ENCODE results near the gene RIC8B. TPM values are rescaled to one million over a fixed set of nuclear protein-coding genes. Genes with fewer than 3 reads are reported as not detected.

Gene RIC8B
- total RNA-seq, 4 donors from 2014 or later, result 15.1 to 24.9 (median 21.6) TPM

GRCh38 chr12:106759526-106760183 is 14.8 kb upstream of the RIC8B start:
- no peaks in the 10 kb centered on the region for H3K9me3 ChIP-seq
- H3K4me1 ChIP-seq, result peaks cover 0 to 38% (median 25%) of the 10 kb centered on the region in 4 donors
- no peak overlapping the region for H3K4me3 ChIP-seq
- peak; percentile 35 to 59 for DNase-seq (ENCODE audit: low spot score in 2 of 2)
- H3K36me3 ChIP-seq, result no peaks in the 10 kb centered on the region
- H3K27me3 ChIP-seq, result no peaks in the 10 kb centered on the region
- WGBS, 2 donors, result 59 to 60% methylated on average over 7 of the region's 7 CpGs
- TF ChIP-seq POLR2A (IDR thresholded peaks at IDR 0.05) (no peak), EP300 (IDR thresholded peaks at IDR 0.05) (no peak)
- TF ChIP-seq, protein P1, sequence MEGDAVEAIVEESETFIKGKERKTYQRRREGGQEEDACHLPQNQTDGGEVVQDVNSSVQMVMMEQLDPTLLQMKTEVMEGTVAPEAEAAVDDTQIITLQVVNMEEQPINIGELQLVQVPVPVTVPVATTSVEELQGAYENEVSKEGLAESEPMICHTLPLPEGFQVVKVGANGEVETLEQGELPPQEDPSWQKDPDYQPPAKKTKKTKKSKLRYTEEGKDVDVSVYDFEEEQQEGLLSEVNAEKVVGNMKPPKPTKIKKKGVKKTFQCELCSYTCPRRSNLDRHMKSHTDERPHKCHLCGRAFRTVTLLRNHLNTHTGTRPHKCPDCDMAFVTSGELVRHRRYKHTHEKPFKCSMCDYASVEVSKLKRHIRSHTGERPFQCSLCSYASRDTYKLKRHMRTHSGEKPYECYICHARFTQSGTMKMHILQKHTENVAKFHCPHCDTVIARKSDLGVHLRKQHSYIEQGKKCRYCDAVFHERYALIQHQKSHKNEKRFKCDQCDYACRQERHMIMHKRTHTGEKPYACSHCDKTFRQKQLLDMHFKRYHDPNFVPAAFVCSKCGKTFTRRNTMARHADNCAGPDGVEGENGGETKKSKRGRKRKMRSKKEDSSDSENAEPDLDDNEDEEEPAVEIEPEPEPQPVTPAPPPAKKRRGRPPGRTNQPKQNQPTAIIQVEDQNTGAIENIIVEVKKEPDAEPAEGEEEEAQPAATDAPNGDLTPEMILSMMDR (IDR thresholded peaks at IDR 0.05), result no peak
- peak overlapping the region; percentile 33 to 81 (median 68) for H3K27ac ChIP-seq

DNA sequence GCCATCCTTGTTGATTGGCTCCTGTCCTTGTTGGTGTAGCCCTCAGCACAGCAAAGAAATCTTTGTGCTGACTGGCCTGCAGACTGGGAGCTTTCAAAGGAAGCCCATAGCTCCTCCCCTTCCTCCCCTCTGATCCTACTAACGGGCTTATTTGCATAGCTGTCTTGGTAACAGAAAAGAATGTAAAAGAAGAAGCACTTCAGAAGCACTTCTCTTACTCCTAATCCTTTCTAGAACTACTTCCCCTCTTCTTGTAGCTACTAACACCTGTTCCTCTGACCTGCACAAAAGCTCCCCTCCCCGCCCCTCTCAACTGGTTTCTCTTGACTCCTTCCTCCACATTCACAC is 14.3 kb upstream of the RIC8B start:
- no peaks in the 10 kb centered on the region for H3K36me3 ChIP-seq
- DNase-seq (ENCODE audit: low spot score in 2 of 2), result no peak
- no peaks in the 10 kb centered on the region for H3K27me3 ChIP-seq
- H3K9me3 ChIP-seq, result no peaks in the 10 kb centered on the region
- peaks cover 0 to 41% (median 25%) of the 10 kb centered on the region in 4 donors for H3K4me1 ChIP-seq
- no peak overlapping the region for H3K4me3 ChIP-seq
- H3K27ac ChIP-seq, result peak overlapping the region in 3 of 4 donors; percentile 59 to 81 (median 76)
- TF ChIP-seq, protein P1 (IDR thresholded peaks at IDR 0.05), result no peak
- no peak for TF ChIP-seq EP300 (IDR thresholded peaks at IDR 0.05)
- TF ChIP-seq POLR2A (IDR thresholded peaks at IDR 0.05), result no peak
- 28 to 33% methylated on average over 2 of the region's 2 CpGs for WGBS, 2 donors

GRCh38 chr12:106764220-106764619 is 10.3 kb upstream of the RIC8B start:
- DNase-seq (ENCODE audit: low spot score in 2 of 2), result no peak
- TF ChIP-seq, protein P1 (IDR thresholded peaks at IDR 0.05), result no peak
- TF ChIP-seq EP300 (IDR thresholded peaks at IDR 0.05), result no peak
- no peak for TF ChIP-seq POLR2A (IDR thresholded peaks at IDR 0.05)
- Histone ChIP-seq H3K9me3 (no peaks in the 10 kb centered on the region), H3K4me3 (no peak overlapping the region), H3K27ac (no peak overlapping the region), H3K4me1 (peaks cover 0 to 59% (median 22%) of the 10 kb centered on the region in 4 donors), H3K27me3 (no peaks in the 10 kb centered on the region), H3K36me3 (no peaks in the 10 kb centered on the region)

DNA sequence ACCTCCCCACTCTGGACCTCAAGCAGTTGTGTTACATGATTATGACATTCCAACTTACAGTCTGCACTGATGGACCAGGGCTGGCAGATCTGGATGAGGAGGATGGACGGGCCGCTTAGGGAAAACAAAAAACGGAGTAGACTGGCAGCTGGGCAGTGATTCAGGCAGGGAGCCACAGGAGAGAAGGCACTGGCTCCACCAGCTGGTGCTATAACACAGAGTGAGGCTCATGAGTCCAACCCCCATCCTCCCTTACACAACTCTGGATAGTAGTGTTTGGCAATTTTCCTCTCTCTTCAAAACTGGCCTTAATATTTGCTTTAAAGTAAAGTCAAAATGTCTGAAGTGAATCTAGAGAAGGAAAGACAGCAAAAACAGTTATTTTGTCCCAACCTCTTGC is 9.7 kb upstream of the RIC8B start:
- Histone ChIP-seq H3K4me3 (no peak overlapping the region), H3K4me1 (peaks cover 0 to 54% (median 17%) of the 10 kb centered on the region in 4 donors), H3K36me3 (no peaks in the 10 kb centered on the region), H3K27me3 (no peaks in the 10 kb centered on the region), H3K27ac (no peak overlapping the region), H3K9me3 (no peaks in the 10 kb centered on the region)
- TF ChIP-seq, protein P1 (IDR thresholded peaks at IDR 0.05), result no peak
- no peak for TF ChIP-seq POLR2A (IDR thresholded peaks at IDR 0.05)
- peak in 1 of 2 donors; percentile 10 for TF ChIP-seq EP300 (IDR thresholded peaks at IDR 0.05)
- DNase-seq (ENCODE audit: low spot score in 2 of 2), result no peak
- 87 to 89% methylated on average over 3 of the region's 3 CpGs for WGBS, 2 donors

DNA sequence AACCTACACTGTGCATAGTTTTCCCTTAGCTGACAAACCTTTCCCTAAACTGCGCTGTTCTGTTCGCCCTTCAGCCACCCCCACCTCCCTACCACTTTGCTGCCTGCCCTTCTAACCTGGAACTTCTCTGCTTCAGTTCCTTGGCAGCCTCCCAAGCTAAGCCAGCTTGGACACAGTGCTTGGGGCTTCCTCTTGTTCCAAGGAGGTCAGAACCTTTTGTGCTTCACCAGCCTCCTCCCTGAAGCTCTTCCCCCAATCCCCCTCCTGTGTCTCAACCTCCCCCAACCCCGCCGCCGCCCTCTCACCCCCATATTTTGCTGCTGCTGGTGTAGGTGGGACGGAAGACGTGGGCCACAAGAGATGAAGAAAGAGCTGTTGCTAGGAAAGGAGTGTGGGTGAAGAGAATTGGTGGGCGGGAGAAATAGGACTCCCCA is 8.1 kb upstream of the RIC8B start:
- Histone ChIP-seq H3K4me3 (no peak overlapping the region), H3K9me3 (no peaks in the 10 kb centered on the region), H3K36me3 (no peaks in the 10 kb centered on the region), H3K27ac (peak overlapping the region in 3 of 4 donors; percentile 39 to 65 (median 58)), H3K27me3 (no peaks in the 10 kb centered on the region), H3K4me1 (peaks cover 0 to 39% (median 11%) of the 10 kb centered on the region in 4 donors)
- TF ChIP-seq POLR2A (IDR thresholded peaks at IDR 0.05) (no peak), EP300 (IDR thresholded peaks at IDR 0.05) (peak in 1 of 2 donors; percentile 27)
- peak; percentile 61 to 71 for DNase-seq (ENCODE audit: low spot score in 2 of 2)
- 33% methylated on average over 8 of the region's 8 CpGs for WGBS, 2 donors

Measured in tibial nerve (tissue), 4 donors.